HepG2 (cell line): ENCODE results near the gene PREX1. TPM values are rescaled to one million over a fixed set of nuclear protein-coding genes. Genes with fewer than 3 reads are reported as not detected.

Experiments used
- ATAC-seq: fragments of 200-7000 bp; cut with Tn5 transposase; 3 replicates; pipeline ENCODE4 v1.9.1; 2020; ENCODE audit warnings: mild to moderate bottlenecking, moderate library complexity
- BruUV-seq: library from RNA; stranded (reverse); fragments of 400-500 nt; replicated peaks from 2 replicates; lab custom pipeline; 2021; lab: Mats Ljungman, UMichigan
- CTCF ChIA-PET: fragments of 300-600 bp; formaldehyde crosslinking; extraction: SDS; loops from one replicate; lab custom pipeline; 2021; ENCODE audit warnings: low total read pairs, inconsistent platforms, low intra/inter-chr PET ratio; lab: Yijun Ruan, JAX
- POLR2A ChIA-PET: fragments of 350-600 bp; sonication (Branson Sonifier 250); formaldehyde crosslinking; loops from one replicate; lab custom pipeline; 2020; ENCODE audit warnings: antibody characterized with exemption, inconsistent platforms; lab: Yijun Ruan, JAX
- DNase-seq: peaks from one replicate; pipeline ENCODE4 v3.0.0-alpha.2; 2015; ENCODE audit warnings: low spot score
- FAIRE-seq: peaks from 3 replicates; lab custom pipeline; 2011; peaks lifted over from hg19 to GRCh38; lab: Jason Lieb, UNC
- H2AFZ ChIP-seq: one replicate; pipeline ENCODE4 v1.6.1; 2011; ENCODE audit warnings: low read length, inconsistent platforms
- H3K27ac ChIP-seq: fragments of 300-600 bp; 3 replicates; pipeline ENCODE4 v1.8.0; 2011; ENCODE audit warnings: mixed run types, mild to moderate bottlenecking, mixed read lengths, low read length, inconsistent platforms; ENCODE audit not compliant: insufficient read depth; ENCODE audit errors: extremely low read length
- H3K27me3 ChIP-seq, 2 experiments: fragments of 200-600 bp in 1 of 2; 2 replicates in 1 of 2; 3 replicates in 1 of 2; pipeline versions ENCODE4 v1.6.0 to v1.8.0; 2011; ENCODE audit warnings: low read length in 2 of 2, mild to moderate bottlenecking in 2 of 2, moderate library complexity in 2 of 2, inconsistent platforms in 1 of 2; ENCODE audit not compliant: insufficient read depth in 2 of 2, control insufficient read depth in 1 of 2
- H3K36me3 ChIP-seq, 2 experiments: fragments of 200-600 bp in 1 of 2; replicated peaks in 1 of 2; 2 replicates in 1 of 2; 3 replicates in 1 of 2; pipeline versions ENCODE4 v1.5.1 to v1.8.0; 2011; ENCODE audit warnings: low read length in 2 of 2, inconsistent platforms in 1 of 2; ENCODE audit not compliant: insufficient read depth in 2 of 2, control insufficient read depth in 1 of 2
- H3K4me1 ChIP-seq: 2 replicates; pipeline ENCODE4 v1.5.1; 2012; ENCODE audit warnings: low read length, inconsistent platforms; ENCODE audit not compliant: insufficient read depth
- H3K4me2 ChIP-seq: 2 replicates; pipeline ENCODE4 v1.6.0; 2011; ENCODE audit warnings: low read depth, low read length, inconsistent platforms
- H3K4me3 ChIP-seq, 3 experiments: fragments of 200-600 bp in 1 of 3; sonication (generic), shearing (Covaris generic) in 1 of 3; replicated peaks in 1 of 3; 2 replicates each; pipeline ENCODE4 v1.5.1; 2011 to 2016; ENCODE audit warnings: low read length in 3 of 3, inconsistent platforms in 2 of 3, low read depth in 2 of 3, mild to moderate bottlenecking in 2 of 3, control low read depth in 1 of 3, mixed read lengths in 1 of 3; ENCODE audit not compliant: insufficient read depth in 1 of 3
- H3K79me2 ChIP-seq: one replicate; pipeline ENCODE4 v1.6.1; 2011; ENCODE audit warnings: low read length, inconsistent platforms; ENCODE audit not compliant: insufficient read depth
- H3K9ac ChIP-seq: 2 replicates; pipeline ENCODE4 v1.6.0; 2011; ENCODE audit warnings: mild to moderate bottlenecking, low read depth, low read length, inconsistent platforms; ENCODE audit not compliant: insufficient read depth
- H3K9me3 ChIP-seq: 2 replicates; pipeline ENCODE4 v1.5.1; 2012; ENCODE audit warnings: mild to moderate bottlenecking, low read length
- H4K20me1 ChIP-seq: 2 replicates; pipeline ENCODE4 v1.6.0; 2011; ENCODE audit warnings: inconsistent platforms, mild to moderate bottlenecking, low read length, moderate library complexity; ENCODE audit not compliant: insufficient read depth
- EED ChIP-seq: sonication (generic); formaldehyde crosslinking; IDR thresholded peaks from 2 replicates; pipeline ENCODE4 v1.5.0; 2020; ENCODE audit warnings: mild to moderate bottlenecking, missing genetic modification reagents
- TFDP1 ChIP-seq: IDR thresholded peaks from 2 replicates; pipeline ENCODE4 v1.6.1; 2016; ENCODE audit warnings: missing compliant biosample characterization, missing genetic modification reagents, borderline replicate concordance
- THAP7 ChIP-seq: sonication (generic); formaldehyde crosslinking; IDR thresholded peaks from 2 replicates; pipeline ENCODE4 v1.8.1; 2023; ENCODE audit warnings: mild to moderate bottlenecking, missing genetic modification reagents
- XRCC5 ChIP-seq: fragments of 200-400 bp; formaldehyde crosslinking; optimal IDR thresholded peaks from 2 replicates; pipeline ENCODE3; 2017; ENCODE audit warnings: mild to moderate bottlenecking, low read length
- YEATS4 ChIP-seq: sonication (generic); formaldehyde crosslinking; IDR thresholded peaks from 2 replicates; pipeline ENCODE4 v1.4.0; 2020; ENCODE audit warnings: missing genetic modification reagents, borderline replicate concordance
- ZNF619 ChIP-seq: sonication (generic); formaldehyde crosslinking; IDR thresholded peaks from 2 replicates; pipeline ENCODE4 v1.4.0; 2020; ENCODE audit warnings: mild to moderate bottlenecking, missing genetic modification reagents
- ZNF691 ChIP-seq: sonication (generic); formaldehyde crosslinking; IDR thresholded peaks from 2 replicates; pipeline ENCODE4 v1.4.0; 2020; ENCODE audit warnings: missing genetic modification reagents, low read depth, mild to moderate bottlenecking, borderline replicate concordance
- ZNF746 ChIP-seq: sonication (generic); formaldehyde crosslinking; IDR thresholded peaks from 2 replicates; pipeline ENCODE4 v1.8.0; 2022; ENCODE audit warnings: mild to moderate bottlenecking, missing genetic modification reagents
- WGBS: methylation state at CpG from one replicate; pipeline ENCODE4 v1.1.6; 2017; ENCODE audit warnings: low lambda C conversion rate; 5-methylcytosine and 5-hydroxymethylcytosine counted together
- in situ Hi-C: cut with HindIII; loops from 2 replicates; pipeline ENCODE4 v1.10.0; 2017; ENCODE audit warnings: low pct_unique_long_range_greater_than_20kb; ENCODE audit not compliant: extremely low pct_ligation_motif_present
- intact Hi-C: fragments of 100-400 bp; cut with micrococcal nuclease; formaldehyde crosslinking; loops from one replicate; pipeline ENCODE4 v1.10.0; 2022; ENCODE audit not compliant: unreplicated experiment
- polyA plus RNA-seq, 8 experiments: library from polyadenylated mRNA; depleted of rRNA in 3 of 8; stranded (reverse) in 7 of 8; unstranded in 1 of 8; fragments of >200 nt; fragmentation: Illumina TruSeq in 4 of 8; extraction: Trizol in 4 of 8; gene quantifications; 2 replicates each; pipeline versions ENCODE4 v1.2.1 to v1.2.3, GENCODE V29; 2011 to 2016; ENCODE audit warnings: low read depth in 4 of 8, missing spikeins in 1 of 8, mixed read lengths in 1 of 8; ENCODE audit not compliant: insufficient read depth in 1 of 8
- total RNA-seq, 5 experiments: library from RNA; depleted of rRNA; stranded (reverse); fragments of >200 nt; fragmentation: Illumina TruSeq; extraction: Trizol; gene quantifications; 2 replicates each; pipeline ENCODE4 v1.2.3, GENCODE V29; 2016; ENCODE audit warnings: low read depth in 1 of 5
- TF ChIP-seq, protein P1 (sequence below): sonication (generic); formaldehyde crosslinking; IDR thresholded peaks from 2 replicates; pipeline ENCODE4 v1.4.0; 2020; ENCODE audit warnings: missing genetic modification reagents

PREX1 gene
- total and polyA plus RNA-seq, 2 of the 13 experiments (the other 11 are each of a cell fraction or from before 2014, with no cell fraction given), result 0.02 to 0.04 TPM

- Histone ChIP-seq H3K9ac (no peak overlapping the region), H3K4me3 (no peak overlapping the region), H3K4me2 (no peak overlapping the region), H2AFZ (no peak overlapping the region), H3K36me3 (no peaks in the 10 kb centered on the region), H4K20me1 (no peaks in the 10 kb centered on the region), H3K9me3 (no peaks in the 10 kb centered on the region), H3K27ac (no peak overlapping the region)
- in situ Hi-C loops, result no loop called here
- FAIRE-seq, result no peak
- BruUV-seq, result no TSS peak
- no peak for ATAC-seq
- intact Hi-C loops, result no loop called here
- TF ChIP-seq XRCC5 (no peak), TFDP1 (CRISPR knock-in tag) (no peak), ZNF746 (no peak), EED (CRISPR knock-in tag) (no peak), ZNF619 (CRISPR knock-in tag) (no peak), ZNF691 (CRISPR knock-in tag) (no peak), THAP7 (CRISPR knock-in tag) (no peak), YEATS4 (CRISPR knock-in tag) (no peak)
- TF ChIP-seq, protein P1, sequence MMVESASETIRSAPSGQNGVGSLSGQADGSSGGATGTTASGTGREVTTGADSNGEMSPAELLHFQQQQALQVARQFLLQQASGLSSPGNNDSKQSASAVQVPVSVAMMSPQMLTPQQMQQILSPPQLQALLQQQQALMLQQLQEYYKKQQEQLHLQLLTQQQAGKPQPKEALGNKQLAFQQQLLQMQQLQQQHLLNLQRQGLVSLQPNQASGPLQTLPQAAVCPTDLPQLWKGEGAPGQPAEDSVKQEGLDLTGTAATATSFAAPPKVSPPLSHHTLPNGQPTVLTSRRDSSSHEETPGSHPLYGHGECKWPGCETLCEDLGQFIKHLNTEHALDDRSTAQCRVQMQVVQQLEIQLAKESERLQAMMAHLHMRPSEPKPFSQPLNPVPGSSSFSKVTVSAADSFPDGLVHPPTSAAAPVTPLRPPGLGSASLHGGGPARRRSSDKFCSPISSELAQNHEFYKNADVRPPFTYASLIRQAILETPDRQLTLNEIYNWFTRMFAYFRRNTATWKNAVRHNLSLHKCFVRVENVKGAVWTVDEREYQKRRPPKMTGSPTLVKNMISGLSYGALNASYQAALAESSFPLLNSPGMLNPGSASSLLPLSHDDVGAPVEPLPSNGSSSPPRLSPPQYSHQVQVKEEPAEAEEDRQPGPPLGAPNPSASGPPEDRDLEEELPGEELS (CRISPR knock-in tag), result no peak
- TF ChIP-seq, all 625 proteins: peak for 0
- H3K79me2 ChIP-seq, result no peaks in the 10 kb centered on the region
- H3K4me1 ChIP-seq, result no peaks in the 10 kb centered on the region
- WGBS, result 2% methylated on average over 4 of the region's 4 CpGs
- CTCF ChIA-PET, result no interaction called here
- no peak for DNase-seq
- H3K27me3 ChIP-seq, result peaks cover 14 to 68% of the 10 kb centered on the region in 2 experiments
- POLR2A ChIA-PET, result no interaction called here
Observed at GRCh38 chr20:48800177-48800576, 27.6 kb downstream of the PREX1 start.
